Measurements from ENCODE around the gene GIPC3. TPM values are rescaled to one million over a fixed set of nuclear protein-coding genes. Genes with fewer than 3 reads are reported as not detected.
A peak's percentile ranks its signal among the peaks of the same experiment; 100 is the strongest.
"Not testable (repeated sequence)": the region's sequence is repeated elsewhere in the genome, so short reads cannot be mapped to it uniquely, and the experiment has no call there.

Gene GIPC3
- total RNA-seq, 4 donors from 2014 or later = 0.13 to 5.8 (median 0.70) TPM

- TF ChIP-seq CTCF (IDR thresholded peaks at IDR 0.05) (no peak), POLR2A (IDR thresholded peaks at IDR 0.05) (no peak)
- Histone ChIP-seq H3K27ac (peak overlapping the region; percentile 90 to 98 (median 92)), H3K9me3 (no peaks in the 10 kb centered on the region), H3K4me3 (peak overlapping the region in 3 of 4 donors; percentile 1 to 85 (median 83)), H3K4me1 (peaks cover 0 to 19% (median 8%) of the 10 kb centered on the region in 4 donors), H3K27me3 (no peaks in the 10 kb centered on the region), H3K36me3 (peaks cover 0 to 30% (median 0%) of the 10 kb centered on the region in 3 donors)
- no peak for DNase-seq
These were observed 42.1 kb downstream of the GIPC3 start for GRCh38 chr19:3627351-3627723.

GRCh38 chr19:3628766-3629165, 43.5 kb downstream of the GIPC3 start:
- not testable (repeated sequence) for DNase-seq, H3K27me3 ChIP-seq
- peaks cover 0 to 22% (median 0%) of the 10 kb centered on the region in 3 donors for H3K36me3 ChIP-seq

GRCh38 chr19:3631053-3631861, 46.0 kb downstream of the GIPC3 start:
- no peaks in the 10 kb centered on the region for H3K4me1 ChIP-seq
- no peak overlapping the region for H3K27ac ChIP-seq
- H3K9me3 ChIP-seq = no peaks in the 10 kb centered on the region
- H3K4me3 ChIP-seq = no peak overlapping the region
- no peak for TF ChIP-seq POLR2A (IDR thresholded peaks at IDR 0.05)
- TF ChIP-seq CTCF (IDR thresholded peaks at IDR 0.05) = no peak
- peaks cover 0 to 22% (median 0%) of the 10 kb centered on the region in 3 donors for H3K36me3 ChIP-seq
- H3K27me3 ChIP-seq = no peaks in the 10 kb centered on the region
- no peak for DNase-seq

More at GRCh38 chr19:3628766-3629165, 43.5 kb downstream of the GIPC3 start:
- not testable (repeated sequence) for H3K4me3 ChIP-seq, H3K27ac ChIP-seq, H3K9me3 ChIP-seq
- peaks cover 0 to 19% (median 8%) of the 10 kb centered on the region in 4 donors for H3K4me1 ChIP-seq

GRCh38 chr19:3632098-3632497, 46.8 kb downstream of the GIPC3 start:
- DNase-seq = no peak
- Histone ChIP-seq H3K36me3 (peaks cover 0 to 24% (median 0%) of the 10 kb centered on the region in 3 donors), H3K4me1 (no peaks in the 10 kb centered on the region), H3K4me3 (no peak overlapping the region), H3K27ac (no peak overlapping the region), H3K9me3 (no peaks in the 10 kb centered on the region), H3K27me3 (no peaks in the 10 kb centered on the region)
- TF ChIP-seq POLR2A (IDR thresholded peaks at IDR 0.05) (no peak), CTCF (IDR thresholded peaks at IDR 0.05) (no peak)

- H3K27ac ChIP-seq = peak overlapping the region in 1 of 4 donors; percentile 8
- peaks cover 0 to 33% (median 0%) of the 10 kb centered on the region in 3 donors for H3K36me3 ChIP-seq
- TF ChIP-seq POLR2A (IDR thresholded peaks at IDR 0.05) (no peak), CTCF (IDR thresholded peaks at IDR 0.05) (no peak)
- no peaks in the 10 kb centered on the region for H3K9me3 ChIP-seq
- H3K27me3 ChIP-seq = no peaks in the 10 kb centered on the region
- no peak overlapping the region for H3K4me3 ChIP-seq
- no peak for DNase-seq
- no peaks in the 10 kb centered on the region for H3K4me1 ChIP-seq
These were observed 47.7 kb downstream of the GIPC3 start for GRCh38 chr19:3632739-3633558.

- Histone ChIP-seq H3K27ac (no peak overlapping the region), H3K9me3 (no peaks in the 10 kb centered on the region), H3K36me3 (peaks cover 0 to 39% (median 0%) of the 10 kb centered on the region in 3 donors), H3K4me1 (no peaks in the 10 kb centered on the region), H3K27me3 (no peaks in the 10 kb centered on the region), H3K4me3 (no peak overlapping the region)
- TF ChIP-seq POLR2A (IDR thresholded peaks at IDR 0.05) (no peak), CTCF (IDR thresholded peaks at IDR 0.05) (no peak)
- DNase-seq = no peak
These were observed 48.3 kb downstream of the GIPC3 start for GRCh38 chr19:3633559-3633988.
